AG04449 (cell line): Measurements from ENCODE around the gene P2RY14.

Experiments used
- CTCF ChIA-PET: fragments of 350-600 bp; formaldehyde crosslinking; extraction: SDS; loops from one replicate; lab custom pipeline; 2021; ENCODE audit warnings: antibody characterized with exemption; lab: Yijun Ruan, JAX
- POLR2A ChIA-PET: fragments of 400-600, 350-600 bp; formaldehyde crosslinking; extraction: SDS; loops from one replicate; lab custom pipeline; 2020; ENCODE audit warnings: antibody characterized with exemption, inconsistent platforms; lab: Yijun Ruan, JAX
- DNase-seq: peaks from one replicate; pipeline ENCODE4 v3.0.0-alpha.2; 2010; ENCODE audit warnings: low read depth, low spot score
- H3K4me3 ChIP-seq: 2 replicates; pipeline ENCODE4 v1.5.1; 2011; ENCODE audit warnings: low read depth, mild to moderate bottlenecking, control low read depth, low read length
- TF ChIP-seq, protein P1 (sequence below): IDR thresholded peaks from one replicate; pipeline ENCODE4 v1.5.1; 2011; ENCODE audit warnings: mild to moderate bottlenecking, moderate library complexity, low read length, control low read depth, inconsistent platforms; ENCODE audit not compliant: insufficient read depth; ENCODE audit errors: missing control alignments

The P2RY14 gene

DNA sequence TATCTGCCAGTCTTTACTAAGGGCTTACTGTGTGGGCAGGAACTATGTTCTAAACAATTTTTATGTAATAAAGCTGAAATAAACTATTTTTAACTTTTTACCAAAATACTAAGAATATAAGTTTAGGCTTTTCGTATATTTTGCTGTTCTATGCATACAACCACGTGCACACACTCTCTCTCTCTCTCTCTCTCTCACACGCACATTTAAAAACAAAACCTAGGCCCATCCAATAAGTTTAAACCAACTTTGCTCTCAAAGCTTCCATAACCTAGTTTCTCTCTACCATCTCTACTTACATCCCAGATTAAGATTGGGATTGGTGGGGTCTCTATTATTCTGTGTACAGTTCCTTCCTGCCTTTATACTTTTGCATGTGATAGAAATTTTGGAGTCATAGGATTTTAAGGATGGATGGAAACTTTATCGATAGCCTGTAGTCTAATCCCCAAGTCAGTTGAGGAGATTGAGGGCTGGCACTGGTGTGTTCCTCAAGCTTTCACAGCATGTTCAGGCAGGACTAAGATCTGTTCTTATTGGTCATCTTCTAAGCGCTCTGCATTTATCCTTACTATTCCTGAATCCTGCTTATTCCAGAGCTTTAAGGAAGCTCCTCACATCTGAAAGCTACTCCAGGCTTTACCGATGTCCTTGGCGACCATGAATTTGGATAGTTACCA, 77.2 kb downstream of the P2RY14 start:
- ChIA-PET POLR2A (no interaction called here), CTCF (interaction anchor here (1.4 to 3.0 kb wide), 6 partner anchors 10 to 81 kb away, joined by 3 to 12 read pairs (median 4); no protein-coding TSS in a partner anchor)
- TF ChIP-seq, protein P1, sequence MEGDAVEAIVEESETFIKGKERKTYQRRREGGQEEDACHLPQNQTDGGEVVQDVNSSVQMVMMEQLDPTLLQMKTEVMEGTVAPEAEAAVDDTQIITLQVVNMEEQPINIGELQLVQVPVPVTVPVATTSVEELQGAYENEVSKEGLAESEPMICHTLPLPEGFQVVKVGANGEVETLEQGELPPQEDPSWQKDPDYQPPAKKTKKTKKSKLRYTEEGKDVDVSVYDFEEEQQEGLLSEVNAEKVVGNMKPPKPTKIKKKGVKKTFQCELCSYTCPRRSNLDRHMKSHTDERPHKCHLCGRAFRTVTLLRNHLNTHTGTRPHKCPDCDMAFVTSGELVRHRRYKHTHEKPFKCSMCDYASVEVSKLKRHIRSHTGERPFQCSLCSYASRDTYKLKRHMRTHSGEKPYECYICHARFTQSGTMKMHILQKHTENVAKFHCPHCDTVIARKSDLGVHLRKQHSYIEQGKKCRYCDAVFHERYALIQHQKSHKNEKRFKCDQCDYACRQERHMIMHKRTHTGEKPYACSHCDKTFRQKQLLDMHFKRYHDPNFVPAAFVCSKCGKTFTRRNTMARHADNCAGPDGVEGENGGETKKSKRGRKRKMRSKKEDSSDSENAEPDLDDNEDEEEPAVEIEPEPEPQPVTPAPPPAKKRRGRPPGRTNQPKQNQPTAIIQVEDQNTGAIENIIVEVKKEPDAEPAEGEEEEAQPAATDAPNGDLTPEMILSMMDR: no peak
- no peak overlapping the region for H3K4me3 ChIP-seq
- DNase-seq: no peak

DNA sequence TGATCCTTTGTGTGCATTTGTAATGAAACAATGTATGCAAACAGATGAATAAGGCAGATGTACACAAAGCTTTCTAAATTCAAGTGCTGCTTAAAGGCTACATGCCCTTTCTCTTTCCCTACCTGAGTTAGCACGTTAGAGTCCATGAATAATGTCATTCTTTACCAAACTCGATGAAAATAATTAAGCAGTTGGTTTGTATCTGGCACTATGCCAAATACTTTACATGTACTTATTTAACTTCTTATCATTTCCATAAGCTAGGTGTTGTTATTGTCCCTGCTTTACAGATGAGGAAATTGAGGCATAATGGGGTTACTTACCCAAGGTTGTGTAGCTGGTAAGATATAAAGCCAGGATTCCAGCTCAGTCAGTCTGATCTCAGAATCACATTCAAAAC, 77.8 kb downstream of the P2RY14 start:
- TF ChIP-seq, protein P1: no peak
- CTCF ChIA-PET: interaction anchor here (1.4 to 3.0 kb wide), 6 partner anchors 10 to 82 kb away, joined by 3 to 12 read pairs (median 4); no protein-coding TSS in a partner anchor
- H3K4me3 ChIP-seq: no peak overlapping the region
- DNase-seq: no peak
- POLR2A ChIA-PET: no interaction called here

DNA sequence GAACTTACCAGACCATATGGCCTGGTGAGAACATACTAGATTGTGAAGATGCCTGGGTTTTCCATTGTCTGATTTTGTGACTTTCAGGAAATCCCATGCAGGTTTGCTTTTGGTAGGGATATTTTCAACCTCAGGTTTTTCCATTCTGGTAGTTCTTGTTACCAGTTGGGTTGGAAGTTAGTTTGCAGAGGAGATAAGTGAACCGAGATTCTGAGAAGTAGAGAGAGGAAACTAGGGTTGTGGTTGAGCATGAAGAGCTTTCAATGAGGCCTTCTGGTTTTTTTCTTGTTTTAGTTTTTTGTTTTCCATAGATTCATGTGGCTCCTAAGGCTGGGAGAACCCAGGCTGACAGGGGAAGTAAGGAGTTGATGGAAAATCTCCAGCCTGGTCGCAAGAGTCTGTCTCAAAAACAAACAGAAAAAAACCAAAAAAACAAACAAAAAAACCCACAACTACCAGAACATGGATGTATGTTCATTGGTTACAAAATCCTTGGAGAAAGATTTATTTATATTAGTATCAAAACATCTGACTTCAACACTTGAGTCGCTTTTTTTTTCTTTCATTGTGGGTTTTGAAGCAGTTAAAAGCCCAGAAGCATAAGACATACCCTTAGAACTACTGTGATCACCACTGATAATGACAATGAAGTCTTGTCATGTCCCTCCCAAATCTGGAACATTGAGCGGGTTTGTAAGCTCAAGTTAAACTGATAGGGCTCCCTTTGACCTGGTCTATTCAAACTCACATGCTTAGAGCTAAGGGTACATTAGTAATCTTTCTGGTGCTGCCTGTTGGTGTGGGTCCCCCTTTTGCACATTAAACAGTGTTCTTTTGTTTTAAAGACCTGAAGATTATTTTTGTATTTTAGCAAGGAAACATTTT, 78.5 kb downstream of the P2RY14 start:
- no peak for DNase-seq
- ChIA-PET POLR2A (no interaction called here), CTCF (interaction anchor here (1.6 to 1.8 kb wide), 2 partner anchors 11 to 20 kb away, joined by 4 to 6 read pairs; no protein-coding TSS in a partner anchor)
- no peak overlapping the region for H3K4me3 ChIP-seq
- TF ChIP-seq, protein P1: no peak

DNA sequence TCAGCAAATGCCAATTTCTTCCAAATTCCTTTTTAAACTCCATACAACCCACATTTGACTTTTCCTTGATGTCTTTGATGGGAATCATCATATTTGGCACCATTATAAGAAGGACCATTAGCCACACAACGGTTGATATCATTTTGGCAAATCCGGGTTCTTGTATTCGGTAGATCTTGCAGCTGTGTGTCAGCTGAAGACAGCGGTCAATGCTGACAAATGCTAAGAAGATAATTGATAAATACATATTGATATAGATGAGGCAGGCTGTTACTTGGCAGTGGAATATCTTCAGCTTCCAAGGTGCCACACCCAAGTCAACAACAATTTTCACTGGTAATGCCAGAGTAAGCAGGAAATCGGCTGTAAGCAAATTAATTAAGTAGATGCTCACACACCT, 79.5 kb downstream of the P2RY14 start:
- H3K4me3 ChIP-seq: no peak overlapping the region
- no peak for DNase-seq
- CTCF ChIA-PET: interaction anchor here (0.7 to 1.8 kb wide), 2 partner anchors 29 to 31 kb away, joined by 3 to 5 read pairs; no protein-coding TSS in a partner anchor
- POLR2A ChIA-PET: no interaction called here
- TF ChIP-seq, protein P1: no peak

DNA sequence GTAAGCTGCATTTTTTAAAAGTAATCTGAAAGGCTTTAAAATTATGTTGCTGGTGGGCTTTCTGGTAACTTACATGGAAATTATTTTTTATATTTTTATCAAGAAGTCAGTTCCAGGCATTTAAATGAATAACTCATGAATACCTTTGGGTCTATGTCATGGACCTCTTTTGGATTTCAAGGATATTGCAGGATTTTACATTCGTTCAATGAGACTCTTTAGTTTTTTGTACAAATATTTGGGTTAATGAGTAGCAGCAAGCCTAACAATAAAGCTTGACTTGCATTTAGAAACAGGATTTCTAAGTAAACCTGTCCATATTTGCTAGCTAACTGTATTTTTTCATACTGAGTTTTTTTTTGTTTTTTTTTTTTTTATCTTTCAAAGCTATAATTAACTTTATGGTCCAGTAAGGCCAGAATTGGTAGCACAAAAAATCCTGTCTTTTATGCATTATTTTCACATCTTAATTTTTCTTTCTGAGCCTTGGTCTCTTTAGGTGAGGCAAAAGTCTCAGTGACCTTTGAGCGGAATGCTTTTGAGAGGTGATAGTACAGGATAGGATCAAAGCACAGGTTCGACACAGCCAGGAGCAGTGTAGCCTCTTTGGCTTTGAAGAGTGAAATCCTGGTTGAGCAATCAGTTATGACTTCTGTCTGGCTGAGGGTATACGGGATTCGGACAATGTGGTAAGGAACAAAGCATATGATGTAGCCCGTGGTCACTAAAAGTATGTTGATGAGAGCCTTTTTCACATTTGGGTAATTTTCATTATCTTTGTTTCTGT, 80.2 kb downstream of the P2RY14 start:
- ChIA-PET POLR2A (no interaction called here), CTCF (interaction anchor here (0.7 to 3.2 kb wide), 6 partner anchors 27 to 86 kb away, joined by 3 to 18 read pairs (median 3); no protein-coding TSS in a partner anchor)
- TF ChIP-seq, protein P1: no peak
- no peak overlapping the region for H3K4me3 ChIP-seq
- DNase-seq: no peak
